ENCODE data around the gene CHRNA9. TPM values are rescaled to one million over a fixed set of nuclear protein-coding genes. Genes with fewer than 3 reads are reported as not detected.
A peak's percentile ranks its signal among the peaks of the same experiment; 100 is the strongest.

The CHRNA9 gene
- total RNA-seq, 1 donor = 0.36 TPM

DNA sequence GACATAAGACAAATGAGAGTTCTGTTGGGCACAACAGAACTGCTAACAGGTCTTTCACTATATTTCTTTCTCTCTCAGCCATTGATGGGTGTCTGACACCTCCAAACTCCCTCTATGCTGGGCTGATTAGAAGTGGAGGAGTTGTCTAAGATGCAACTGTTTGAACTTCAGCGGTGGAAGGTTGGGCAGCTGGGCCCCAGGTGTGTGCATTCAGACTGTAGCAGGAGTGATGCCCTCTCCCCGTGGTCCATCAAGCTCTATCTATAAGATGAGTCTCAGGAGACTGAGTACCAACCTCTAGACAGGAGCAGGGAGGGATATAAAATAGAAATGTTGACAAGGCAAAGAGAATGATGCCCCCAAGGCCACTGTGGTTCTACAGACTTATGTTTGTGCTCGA is 28.2 kb upstream of the CHRNA9 start:
- no peak overlapping the region for H2AFZ ChIP-seq (ENCODE audit: low read length)
- peaks cover 3% of the 10 kb centered on the region for H3K9me3 ChIP-seq (ENCODE audit: low read depth, low read length)
- no peak overlapping the region for H3K27ac ChIP-seq (ENCODE audit: low read depth, low read length)
- H4K20me1 ChIP-seq (ENCODE audit: insufficient read depth, low read length) = no peaks in the 10 kb centered on the region
- no peak overlapping the region for H3K4me3 ChIP-seq (ENCODE audit: insufficient read depth, low read length)
- peaks cover 4% of the 10 kb centered on the region for H3K4me1 ChIP-seq (ENCODE audit: insufficient read depth, low read length)
- H3K4me2 ChIP-seq (ENCODE audit: insufficient read depth, low read length) = no peak overlapping the region
- TF ChIP-seq, protein P1, sequence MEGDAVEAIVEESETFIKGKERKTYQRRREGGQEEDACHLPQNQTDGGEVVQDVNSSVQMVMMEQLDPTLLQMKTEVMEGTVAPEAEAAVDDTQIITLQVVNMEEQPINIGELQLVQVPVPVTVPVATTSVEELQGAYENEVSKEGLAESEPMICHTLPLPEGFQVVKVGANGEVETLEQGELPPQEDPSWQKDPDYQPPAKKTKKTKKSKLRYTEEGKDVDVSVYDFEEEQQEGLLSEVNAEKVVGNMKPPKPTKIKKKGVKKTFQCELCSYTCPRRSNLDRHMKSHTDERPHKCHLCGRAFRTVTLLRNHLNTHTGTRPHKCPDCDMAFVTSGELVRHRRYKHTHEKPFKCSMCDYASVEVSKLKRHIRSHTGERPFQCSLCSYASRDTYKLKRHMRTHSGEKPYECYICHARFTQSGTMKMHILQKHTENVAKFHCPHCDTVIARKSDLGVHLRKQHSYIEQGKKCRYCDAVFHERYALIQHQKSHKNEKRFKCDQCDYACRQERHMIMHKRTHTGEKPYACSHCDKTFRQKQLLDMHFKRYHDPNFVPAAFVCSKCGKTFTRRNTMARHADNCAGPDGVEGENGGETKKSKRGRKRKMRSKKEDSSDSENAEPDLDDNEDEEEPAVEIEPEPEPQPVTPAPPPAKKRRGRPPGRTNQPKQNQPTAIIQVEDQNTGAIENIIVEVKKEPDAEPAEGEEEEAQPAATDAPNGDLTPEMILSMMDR (IDR thresholded peaks at IDR 0.05; ENCODE audit: extremely low read depth, low read depth, low read length) = no peak
- H3K79me2 ChIP-seq (ENCODE audit: insufficient read depth, low read length) = no peaks in the 10 kb centered on the region
- H3K36me3 ChIP-seq (ENCODE audit: insufficient read depth, low read length) = no peaks in the 10 kb centered on the region
- no peak for DNase-seq (ENCODE audit: insufficient read length, low spot score, missing footprints)
- no peaks in the 10 kb centered on the region for H3K27me3 ChIP-seq (ENCODE audit: insufficient read depth, low read length)

DNA sequence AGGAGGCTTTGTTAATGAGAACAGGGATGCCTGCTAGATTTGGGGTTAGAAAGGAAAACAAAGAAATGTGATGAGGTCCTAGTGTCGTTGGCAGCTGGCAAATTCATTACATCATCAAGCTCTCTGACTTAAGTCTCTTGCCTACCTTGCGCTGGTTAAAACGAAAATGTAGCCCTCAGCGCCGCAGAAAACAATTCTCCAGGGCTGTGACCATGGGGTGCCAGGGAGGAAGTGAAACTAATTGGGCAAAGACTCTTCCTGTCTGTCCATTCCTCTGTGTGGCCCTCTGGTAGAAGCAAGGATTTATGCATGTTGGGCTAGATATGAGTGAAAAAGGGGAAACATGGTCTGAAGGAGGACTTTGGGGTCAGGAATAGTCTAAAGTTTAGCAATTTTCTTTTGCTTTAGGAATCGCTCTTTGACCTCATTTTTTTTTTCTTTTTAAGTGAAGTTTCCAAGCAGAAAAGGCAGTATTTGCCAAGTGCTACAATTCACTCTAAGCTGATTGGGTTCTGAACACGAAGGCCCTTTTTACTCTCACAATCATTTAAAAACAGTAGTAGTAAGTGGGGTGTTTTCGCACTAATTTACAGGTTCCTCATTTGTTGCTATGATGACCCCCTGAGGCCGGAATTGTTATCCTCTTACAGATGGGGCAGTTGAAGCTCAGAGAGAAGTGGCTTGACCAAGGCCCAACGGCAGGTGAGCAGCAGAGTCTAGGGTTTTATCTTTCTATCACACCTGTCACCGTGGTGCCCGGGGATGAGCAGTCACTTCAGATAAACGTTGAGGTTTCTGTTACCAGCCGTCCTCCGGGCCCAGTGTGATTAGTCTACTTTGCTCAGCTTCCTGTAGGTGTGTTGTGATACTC is 27.3 kb upstream of the CHRNA9 start:
- Histone ChIP-seq H3K4me3 (ENCODE audit: insufficient read depth, low read length) (no peak overlapping the region), H3K4me1 (ENCODE audit: insufficient read depth, low read length) (peaks cover 4% of the 10 kb centered on the region), H3K27ac (ENCODE audit: low read depth, low read length) (no peak overlapping the region), H3K36me3 (ENCODE audit: insufficient read depth, low read length) (no peaks in the 10 kb centered on the region), H2AFZ (ENCODE audit: low read length) (no peak overlapping the region), H3K9me3 (ENCODE audit: low read depth, low read length) (peaks cover 3% of the 10 kb centered on the region), H3K4me2 (ENCODE audit: insufficient read depth, low read length) (no peak overlapping the region), H3K27me3 (ENCODE audit: insufficient read depth, low read length) (no peaks in the 10 kb centered on the region), H3K79me2 (ENCODE audit: insufficient read depth, low read length) (no peaks in the 10 kb centered on the region), H4K20me1 (ENCODE audit: insufficient read depth, low read length) (no peaks in the 10 kb centered on the region)
- no peak for DNase-seq (ENCODE audit: insufficient read length, low spot score, missing footprints)
- TF ChIP-seq, protein P1 (IDR thresholded peaks at IDR 0.05; ENCODE audit: extremely low read depth, low read depth, low read length) = no peak

DNA sequence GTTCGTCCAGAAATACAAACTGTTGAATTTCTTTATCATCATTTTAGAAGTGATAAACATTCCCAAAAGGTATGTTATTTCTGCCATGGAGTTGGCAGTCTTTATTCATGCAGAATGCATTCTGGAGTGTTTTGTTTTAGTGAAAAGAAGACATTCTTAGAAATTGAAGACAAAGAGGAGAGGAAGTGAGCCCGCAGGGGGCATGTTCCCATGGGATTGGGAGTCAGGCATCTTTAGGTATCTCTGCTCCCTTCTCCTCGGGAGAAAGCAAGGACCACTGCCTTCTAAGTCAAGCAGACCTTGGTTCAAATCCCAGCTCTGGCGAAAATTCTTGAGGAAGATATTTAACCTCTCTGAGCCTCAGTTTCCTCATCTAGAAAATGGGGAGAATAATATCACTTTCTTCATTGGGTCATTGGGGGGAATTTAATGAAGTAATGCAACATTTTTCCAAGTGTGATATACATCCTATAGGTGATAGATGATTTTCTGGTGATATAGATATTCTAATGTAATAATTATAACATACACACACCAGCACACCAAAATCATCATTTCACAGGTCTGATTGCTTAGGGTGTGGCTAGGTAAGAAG is 26.5 kb upstream of the CHRNA9 start:
- no peaks in the 10 kb centered on the region for H3K27me3 ChIP-seq (ENCODE audit: insufficient read depth, low read length)
- peaks cover 4% of the 10 kb centered on the region for H3K4me1 ChIP-seq (ENCODE audit: insufficient read depth, low read length)
- no peaks in the 10 kb centered on the region for H3K79me2 ChIP-seq (ENCODE audit: insufficient read depth, low read length)
- TF ChIP-seq, protein P1 (IDR thresholded peaks at IDR 0.05; ENCODE audit: extremely low read depth, low read depth, low read length) = no peak
- H2AFZ ChIP-seq (ENCODE audit: low read length) = no peak overlapping the region
- no peaks in the 10 kb centered on the region for H3K36me3 ChIP-seq (ENCODE audit: insufficient read depth, low read length)
- H3K4me3 ChIP-seq (ENCODE audit: insufficient read depth, low read length) = no peak overlapping the region
- H3K4me2 ChIP-seq (ENCODE audit: insufficient read depth, low read length) = no peak overlapping the region
- no peak overlapping the region for H3K27ac ChIP-seq (ENCODE audit: low read depth, low read length)
- H4K20me1 ChIP-seq (ENCODE audit: insufficient read depth, low read length) = no peaks in the 10 kb centered on the region
- peaks cover 3% of the 10 kb centered on the region for H3K9me3 ChIP-seq (ENCODE audit: low read depth, low read length)
- no peak for DNase-seq (ENCODE audit: insufficient read length, low spot score, missing footprints)

DNA sequence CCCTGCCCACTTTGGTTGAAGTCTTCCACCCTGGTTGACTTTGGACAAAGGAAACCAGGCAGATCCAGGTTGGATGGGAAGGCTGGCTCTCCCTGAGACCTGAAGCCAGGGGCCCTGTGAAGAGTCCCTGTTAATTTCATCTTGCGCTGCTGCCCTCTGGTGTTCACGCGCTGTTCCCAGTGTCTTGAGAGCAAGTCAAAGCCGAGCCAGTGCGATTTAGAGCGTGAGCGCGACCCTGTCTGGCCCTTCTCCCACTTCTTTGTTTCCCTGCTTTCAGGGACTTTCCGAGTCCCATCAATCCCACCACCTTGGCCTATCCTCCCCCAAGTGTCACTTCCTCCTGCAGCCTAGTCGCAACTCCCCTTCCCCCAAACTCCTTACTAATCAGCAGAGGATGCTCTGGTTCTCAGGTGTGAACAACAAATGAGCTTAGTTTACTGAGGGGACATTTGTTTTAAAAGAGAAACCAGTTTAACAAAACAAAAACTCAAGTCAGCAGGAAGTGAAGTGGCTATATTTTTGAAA is 25.8 kb upstream of the CHRNA9 start:
- Histone ChIP-seq H3K9me3 (ENCODE audit: low read depth, low read length) (peaks cover 3% of the 10 kb centered on the region), H3K36me3 (ENCODE audit: insufficient read depth, low read length) (no peaks in the 10 kb centered on the region), H3K27me3 (ENCODE audit: insufficient read depth, low read length) (no peaks in the 10 kb centered on the region), H3K27ac (ENCODE audit: low read depth, low read length) (no peak overlapping the region), H3K4me3 (ENCODE audit: insufficient read depth, low read length) (peak overlapping the region; percentile 48), H3K4me2 (ENCODE audit: insufficient read depth, low read length) (peak overlapping the region; percentile 80), H3K4me1 (ENCODE audit: insufficient read depth, low read length) (peaks cover 4% of the 10 kb centered on the region), H2AFZ (ENCODE audit: low read length) (peak overlapping the region; percentile 85), H3K79me2 (ENCODE audit: insufficient read depth, low read length) (no peaks in the 10 kb centered on the region), H4K20me1 (ENCODE audit: insufficient read depth, low read length) (no peaks in the 10 kb centered on the region)
- DNase-seq (ENCODE audit: insufficient read length, low spot score, missing footprints) = peak; percentile 71
- TF ChIP-seq, protein P1 (IDR thresholded peaks at IDR 0.05; ENCODE audit: extremely low read depth, low read depth, low read length) = peak; percentile 94

All from osteoblast (primary cell).